Inflammatory macrophage treated with lipopolysaccharide for 4 hours (primary cell): ENCODE measurements around the gene KPNA6.
"Not testable (repeated sequence)": the region's sequence is repeated elsewhere in the genome, so short reads cannot be mapped to it uniquely, and the experiment has no call there.

ENCODE experiments used
- DNase-seq: peaks from one replicate; pipeline ENCODE4 v3.0.0-alpha.2; 2020

KPNA6 gene

GRCh38 chr1:32107742-32108661 is at the start of gene KPNA6:
Gene KPNA6, plus strand, starts transcription at chr1:32108056. Its CDS starts 75 bp downstream, at chr1:32108131.
- peak; percentile 93 for DNase-seq

DNA sequence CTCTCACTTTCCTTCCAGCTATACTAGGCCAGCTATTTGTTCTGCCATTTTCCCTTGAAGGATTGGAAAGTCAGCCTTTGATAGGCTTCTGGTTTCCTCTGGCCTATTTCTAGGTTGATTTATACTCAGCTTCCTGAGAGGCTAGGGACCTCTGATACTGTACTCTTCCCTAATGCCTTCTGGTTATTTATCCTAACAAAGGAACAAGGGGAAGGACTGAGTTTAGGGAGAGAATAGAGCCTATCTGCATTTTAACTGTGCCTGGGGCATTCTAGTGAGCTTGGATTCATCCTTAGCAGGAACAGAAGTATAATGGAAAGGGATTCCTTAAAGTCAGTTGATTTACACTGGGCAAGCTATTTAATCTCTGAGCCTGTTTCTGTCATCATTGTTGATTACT is 46.9 kb upstream of the KPNA6 start:
- no peak for DNase-seq

- no peak for DNase-seq
These were observed 45.0 kb upstream of the KPNA6 start for GRCh38 chr1:32062867-32063230.

GRCh38 chr1:32063261-32063681 is 44.6 kb upstream of the KPNA6 start:
- peak; percentile 19 for DNase-seq

DNA sequence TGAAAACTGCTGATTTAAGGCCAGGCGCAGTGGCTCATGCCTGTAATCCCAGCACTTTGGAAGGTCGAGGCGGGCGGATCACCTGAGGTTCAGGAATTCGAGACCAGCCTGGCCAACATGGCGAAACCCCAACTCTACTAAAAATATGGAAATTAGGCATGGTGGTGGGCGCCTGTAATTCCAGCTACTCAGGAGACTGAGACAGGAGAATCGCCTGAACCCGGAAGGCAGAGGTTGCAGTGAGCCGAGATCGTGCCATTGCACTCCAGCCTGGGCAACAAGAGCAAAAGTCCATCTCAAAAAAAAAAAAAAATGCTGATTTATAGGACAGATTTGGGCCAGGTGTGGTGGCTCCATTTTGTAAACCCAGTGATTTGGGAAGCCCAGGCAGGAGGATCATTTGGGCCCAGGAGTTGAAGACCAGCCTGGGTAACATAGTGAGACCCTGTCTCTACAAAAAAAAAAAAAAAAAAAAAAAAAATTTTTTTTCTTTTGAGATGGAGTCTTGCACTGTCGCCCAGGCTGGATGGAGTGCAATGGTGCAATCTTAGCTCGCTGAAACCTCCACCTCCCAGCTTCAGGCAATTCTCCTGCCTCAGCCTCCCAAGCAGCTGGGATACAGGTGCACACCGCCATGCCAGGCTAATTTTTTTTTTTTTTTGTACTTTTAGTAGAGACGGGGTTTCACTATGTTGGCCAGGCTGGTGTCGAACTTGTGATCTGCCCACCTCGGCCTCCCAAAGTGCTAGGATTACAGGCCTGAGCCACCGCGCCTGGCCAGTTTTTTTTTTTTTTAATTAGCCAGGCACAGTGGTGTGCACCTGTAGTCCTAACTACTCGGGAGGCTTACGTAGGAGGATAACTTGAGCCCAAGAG is 42.0 kb upstream of the KPNA6 start:
- DNase-seq = not testable (repeated sequence)

- DNase-seq = peak; percentile 96
These were observed 41.4 kb upstream of the KPNA6 start for GRCh38 chr1:32066489-32066873.

GRCh38 chr1:32068957-32069588 is 38.8 kb upstream of the KPNA6 start:
- no peak for DNase-seq

DNA sequence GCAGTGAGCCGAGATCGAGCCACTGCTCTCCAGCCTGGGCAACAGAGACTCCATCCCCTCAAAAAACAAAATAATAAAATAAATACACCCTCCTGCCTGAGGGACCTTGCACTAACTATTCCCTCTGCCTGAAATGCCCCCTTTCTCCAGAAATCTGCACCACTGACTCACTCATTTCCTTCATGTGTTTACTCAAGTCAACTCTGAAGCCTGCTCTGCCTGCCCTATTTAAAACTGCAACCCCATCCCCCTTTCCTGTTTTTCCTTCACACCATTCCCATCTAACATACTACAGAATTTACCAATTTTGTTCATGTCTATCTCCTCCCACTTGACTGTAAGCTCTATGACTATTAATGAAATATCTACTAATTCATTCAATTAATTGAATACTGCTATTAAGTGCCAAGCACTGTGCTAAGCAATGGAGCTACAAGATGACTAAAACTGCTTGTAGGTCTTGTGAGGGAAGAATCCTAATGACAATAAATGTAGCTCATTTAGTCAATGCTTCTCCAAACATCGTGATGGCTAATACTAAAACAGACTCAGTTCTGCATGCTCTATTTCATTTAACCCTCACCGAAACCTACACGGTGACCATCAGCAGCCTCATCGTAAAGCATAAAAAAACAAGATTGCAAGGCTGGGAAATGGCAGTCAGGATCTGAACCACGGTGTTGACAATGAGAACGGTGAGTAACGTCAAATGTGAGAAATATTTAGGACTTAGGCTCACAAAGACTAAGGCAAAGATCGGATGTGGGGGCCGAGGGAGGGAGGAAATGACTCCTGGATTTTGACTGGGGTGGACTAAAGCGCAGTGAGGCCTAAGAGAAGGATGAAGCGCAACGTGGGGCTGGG is 35.9 kb upstream of the KPNA6 start:
- DNase-seq = no peak

DNA sequence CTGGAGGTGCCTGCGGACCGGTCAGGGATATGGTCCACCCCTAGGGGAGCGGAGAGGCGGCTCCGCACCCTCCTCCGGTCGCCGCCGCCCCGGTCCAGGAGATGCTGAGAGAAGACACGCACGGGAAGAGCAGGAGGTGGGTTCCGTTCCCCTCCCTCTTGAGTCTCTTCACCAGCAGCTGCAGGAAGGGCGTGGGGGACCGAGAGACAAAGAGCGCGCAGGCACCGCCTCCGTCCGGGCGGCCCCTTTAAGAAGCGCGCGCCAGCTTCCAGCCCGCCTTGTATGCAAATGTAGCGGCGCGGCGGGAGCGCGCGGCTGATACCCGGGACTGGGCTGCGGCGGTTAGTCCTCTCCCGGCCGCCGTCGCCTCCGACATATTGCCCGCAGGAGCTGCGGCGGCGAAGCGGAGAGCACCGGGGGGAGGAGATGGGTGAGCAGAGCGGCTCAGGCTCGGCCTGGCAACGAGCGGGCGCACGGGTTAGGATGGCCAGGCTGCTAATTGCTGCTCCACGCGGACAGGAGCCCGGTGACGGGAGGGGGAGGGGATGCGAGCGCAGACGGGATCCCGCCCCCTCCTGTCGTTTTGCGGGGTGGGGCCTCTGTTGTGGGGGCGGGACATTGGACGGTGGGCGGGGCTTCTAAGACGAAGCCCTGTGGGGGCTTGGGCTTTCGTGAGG is 35.1 kb upstream of the KPNA6 start, which contains the start of gene TMEM39B:
TSS of gene TMEM39B (plus strand) at position 318 of the 677 bp plus-strand sequence. CDS start at position 427, 109 bp downstream.
- peak; percentile 94 for DNase-seq

DNA sequence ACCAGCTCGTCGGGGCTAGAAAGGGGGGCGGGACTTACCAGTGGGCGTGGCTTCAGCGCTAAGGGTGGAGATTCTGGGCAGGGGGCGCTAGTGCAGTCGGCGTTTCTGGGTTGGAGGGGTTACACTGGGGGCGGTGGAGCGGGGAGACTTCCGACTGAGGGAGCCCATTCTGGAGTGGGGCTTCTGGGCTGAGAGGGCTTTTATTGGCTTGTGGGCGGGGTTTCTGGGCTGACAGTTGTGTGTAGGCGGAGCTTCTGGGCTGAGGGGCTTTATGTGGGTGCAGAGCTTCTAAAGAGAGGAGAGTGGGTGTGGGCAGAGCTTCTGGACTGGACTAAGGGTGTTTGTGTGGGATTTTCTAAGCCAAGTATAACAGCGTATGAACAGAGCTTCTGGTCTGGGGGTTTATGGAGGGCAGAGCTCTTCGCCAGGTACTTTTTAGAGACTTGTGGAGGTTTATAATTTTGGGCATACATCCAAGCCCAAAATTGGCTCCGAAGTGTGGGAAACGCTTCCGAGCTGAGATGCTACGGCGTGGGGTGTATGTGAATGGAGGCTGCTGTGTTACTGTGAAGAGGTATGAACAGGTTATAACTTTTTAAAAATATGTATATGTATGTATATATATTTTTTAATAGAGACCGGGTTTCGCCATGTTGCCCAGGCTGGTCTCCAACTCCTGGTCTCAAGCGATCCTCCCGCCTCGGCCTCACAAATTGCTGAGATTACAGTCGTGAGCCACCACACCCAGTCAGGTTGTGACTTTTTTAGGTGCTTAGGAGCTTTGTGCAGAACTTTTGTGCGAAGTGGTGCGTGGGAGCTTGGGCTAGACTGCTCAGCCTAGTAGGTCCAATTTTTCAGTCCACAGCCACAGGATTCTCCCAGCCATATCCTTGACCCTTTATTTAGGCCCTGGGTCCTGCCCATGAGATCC is 34.3 kb upstream of the KPNA6 start:
- DNase-seq = no peak

DNA sequence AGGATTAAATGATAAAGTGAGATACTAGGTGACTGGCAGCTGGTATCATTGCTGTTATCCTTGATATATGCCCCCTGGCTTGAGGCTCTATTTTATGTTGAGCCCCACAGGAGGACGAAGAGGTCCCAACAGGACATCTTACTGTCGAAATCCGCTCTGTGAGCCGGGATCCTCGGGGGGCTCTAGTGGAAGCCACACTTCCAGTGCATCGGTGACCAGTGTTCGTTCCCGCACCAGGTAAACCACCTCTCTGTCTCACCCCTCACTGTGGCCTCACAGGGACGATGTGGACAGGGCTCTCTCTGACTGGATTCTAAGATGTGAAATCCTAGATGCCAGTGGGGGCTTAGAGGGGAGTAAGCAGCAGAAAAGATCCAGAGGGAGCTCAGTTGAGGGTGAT is 33.0 kb upstream of the KPNA6 start:
- no peak for DNase-seq

DNA sequence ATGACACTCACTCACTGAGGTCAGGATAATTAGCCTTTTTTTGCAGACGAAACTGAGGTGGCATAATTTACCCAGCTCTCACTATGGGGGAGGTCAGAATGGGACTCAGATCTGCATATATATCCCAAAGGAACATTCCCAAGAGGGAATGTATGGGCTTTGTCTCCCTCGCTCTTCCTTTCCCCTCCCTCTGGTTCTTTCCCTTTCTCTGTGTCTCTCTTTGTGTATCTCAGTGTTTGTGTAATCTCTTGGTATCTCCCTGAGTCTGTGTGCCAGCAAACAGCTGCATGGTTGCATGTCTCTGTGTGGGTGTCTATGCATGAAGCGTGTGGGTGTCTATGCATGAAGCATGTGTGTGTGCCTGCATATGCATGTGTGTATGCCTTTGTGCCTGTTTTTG is 30.4 kb upstream of the KPNA6 start:
- no peak for DNase-seq

DNA sequence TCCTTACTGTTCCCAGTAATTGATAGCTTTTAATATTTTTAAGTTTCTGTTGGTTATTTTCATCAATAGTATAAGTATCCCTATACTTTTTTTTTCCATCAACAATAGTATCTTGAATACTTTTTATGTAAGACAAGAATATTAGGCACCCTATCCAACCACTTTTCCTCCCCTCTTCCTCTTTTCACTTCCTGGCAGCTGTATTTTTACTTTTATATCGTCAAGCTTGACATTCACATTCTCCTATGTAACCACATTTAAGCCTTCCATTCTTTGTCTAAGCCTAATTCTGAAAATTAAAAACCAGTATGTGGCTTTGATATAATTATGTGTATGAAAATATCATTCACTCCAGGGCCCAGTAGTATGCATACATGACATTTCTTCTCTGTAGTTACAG is 25.8 kb upstream of the KPNA6 start:
- DNase-seq = no peak

DNA sequence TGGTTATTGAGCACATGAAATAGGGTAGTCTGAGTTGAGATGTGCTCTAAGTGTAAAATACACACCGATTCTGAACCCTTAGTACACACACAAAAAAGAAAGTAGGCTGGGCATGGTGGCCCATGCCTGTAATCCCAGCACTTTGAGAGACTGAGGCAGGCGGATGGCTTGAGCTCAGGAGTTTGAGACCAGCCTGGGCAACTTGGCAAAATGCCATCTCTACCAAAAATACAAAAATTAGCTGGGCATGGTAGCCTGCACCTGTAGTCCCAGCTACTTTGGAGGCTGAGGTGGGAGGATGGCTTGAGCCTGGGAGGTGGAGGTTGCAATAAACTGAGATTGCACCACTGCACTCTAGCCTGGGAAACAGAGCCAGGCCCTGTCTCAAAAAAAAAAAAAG is 21.5 kb upstream of the KPNA6 start:
- not testable (repeated sequence) for DNase-seq

DNA sequence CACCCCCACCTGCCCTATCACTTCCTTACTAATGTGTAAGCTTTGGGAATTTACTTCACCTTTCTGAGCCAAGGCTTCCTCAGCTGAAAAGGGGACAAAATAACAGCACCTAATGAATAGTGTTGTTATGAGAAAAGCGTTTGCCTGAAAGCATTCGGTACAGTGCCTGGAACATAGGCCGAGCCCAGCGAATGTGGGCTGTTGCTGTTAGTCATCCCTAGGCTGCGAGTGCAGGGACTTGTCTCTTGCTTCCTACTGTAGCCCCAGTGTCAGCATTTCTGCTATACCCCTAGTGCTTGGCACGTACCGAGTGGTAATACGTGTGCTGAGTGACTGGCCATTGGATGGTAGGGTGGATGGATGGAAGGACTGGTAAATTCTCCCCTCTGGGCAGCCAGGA is 16.7 kb upstream of the KPNA6 start:
- no peak for DNase-seq

GRCh38 chr1:32091591-32091990 is 16.3 kb upstream of the KPNA6 start:
- no peak for DNase-seq

- no peak for DNase-seq
These were observed 12.9 kb upstream of the KPNA6 start for GRCh38 chr1:32094746-32095521.

- no peak for DNase-seq
These were observed 8.4 kb upstream of the KPNA6 start for GRCh38 chr1:32099426-32099825.

DNA sequence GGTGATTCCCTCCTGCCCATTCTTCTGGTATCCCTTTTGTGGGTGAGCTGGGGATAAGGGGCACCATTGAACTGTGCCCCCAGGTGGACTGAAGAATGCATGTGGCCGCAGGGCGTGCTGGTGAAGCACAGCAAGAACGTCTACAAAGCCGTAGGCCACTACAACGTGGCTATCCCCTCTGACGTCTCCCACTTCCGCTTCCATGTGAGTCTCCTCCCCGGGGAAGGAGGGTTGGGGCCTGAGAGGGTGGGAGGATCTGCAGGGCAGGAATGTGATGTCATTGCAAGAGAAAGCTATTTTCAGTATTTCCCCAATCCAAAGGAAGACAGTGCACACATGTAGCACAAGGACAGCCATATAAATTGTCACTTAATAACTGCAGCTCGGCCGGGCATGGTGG is 7.5 kb upstream of the KPNA6 start:
- DNase-seq = no peak
